HEK293 (cell line): ENCODE results near the gene ANKRD11.
"Not testable (repeated sequence)": the region's sequence is repeated elsewhere in the genome, so short reads cannot be mapped to it uniquely, and the experiment has no call there.

Source experiments
- CTCF ChIA-PET: fragments of 350-600 bp; formaldehyde crosslinking; extraction: SDS; loops from one replicate; lab custom pipeline; 2021; ENCODE audit warnings: antibody characterized with exemption; lab: Yijun Ruan, JAX
- POLR2A ChIA-PET: fragments of 300-600 bp; formaldehyde crosslinking; extraction: SDS; loops from one replicate; lab custom pipeline; 2020; ENCODE audit warnings: antibody characterized with exemption, inconsistent platforms; lab: Yijun Ruan, JAX
- H3K27ac ChIP-seq: fragments of 200-500 bp; sonication (Bioruptor generic); 2 replicates; pipeline ENCODE4 v1.5.1; 2014; ENCODE audit warnings: low read depth, low read length, control low read depth, inconsistent platforms; ENCODE audit errors: extremely low read depth
- H3K36me3 ChIP-seq, 2 experiments: fragments of 200-500 bp in 1 of 2; sonication (Bioruptor generic) in 1 of 2; 1 replicate in 1 of 2; 2 replicates in 1 of 2; pipeline ENCODE4 v1.5.1; 2014 to 2017; ENCODE audit warnings: inconsistent platforms in 2 of 2, low read length in 2 of 2; ENCODE audit not compliant: control insufficient read depth in 2 of 2, insufficient read depth in 1 of 2
- H3K4me1 ChIP-seq: fragments of 200-500 bp; sonication (Bioruptor generic); 2 replicates; pipeline ENCODE4 v1.5.1; 2014; ENCODE audit warnings: mild to moderate bottlenecking, low read length, inconsistent platforms; ENCODE audit not compliant: control insufficient read depth, insufficient read depth
- H3K4me3 ChIP-seq: 2 replicates; pipeline ENCODE4 v1.5.1; 2011; ENCODE audit warnings: low read depth, mild to moderate bottlenecking, control low read depth, low read length, moderate library complexity
- H3K9me3 ChIP-seq: fragments of 200-500 bp; sonication (Bioruptor generic); 2 replicates; pipeline ENCODE4 v1.5.1; 2014; ENCODE audit warnings: low read depth, low read length, inconsistent platforms; ENCODE audit not compliant: control insufficient read depth, insufficient read depth
- BCL11A ChIP-seq: fragments of 450-650 bp; formaldehyde crosslinking; IDR thresholded peaks from 2 replicates; pipeline ENCODE4 v1.5.1; 2016; ENCODE audit warnings: low read depth, missing biosample characterization, missing genetic modification characterization
- FEZF1 ChIP-seq: fragments of 450-650 bp; formaldehyde crosslinking; IDR thresholded peaks from 2 replicates; pipeline ENCODE4 v1.5.1; 2016; ENCODE audit warnings: missing biosample characterization, missing genetic modification characterization
- ZBTB6 ChIP-seq: fragments of 450-650 bp; formaldehyde crosslinking; IDR thresholded peaks from 2 replicates; pipeline ENCODE4 v1.5.1; 2017; ENCODE audit warnings: missing biosample characterization, missing genetic modification characterization
- ZNF112 ChIP-seq: fragments of 450-650 bp; formaldehyde crosslinking; IDR thresholded peaks from 2 replicates; pipeline ENCODE4 v1.5.0; 2017; ENCODE audit warnings: missing biosample characterization, missing genetic modification characterization
- ZNF350 ChIP-seq: fragments of 450-650 bp; formaldehyde crosslinking; IDR thresholded peaks from 2 replicates; pipeline ENCODE4 v1.5.0; 2017; ENCODE audit warnings: missing biosample characterization, mild to moderate bottlenecking, missing genetic modification characterization
- ZNF449 ChIP-seq: fragments of 450-650 bp; formaldehyde crosslinking; IDR thresholded peaks from 2 replicates; pipeline ENCODE4 v1.5.1; 2017; ENCODE audit warnings: missing biosample characterization, mild to moderate bottlenecking, missing genetic modification characterization, moderate library complexity
- ZNF530 ChIP-seq: fragments of 450-650 bp; formaldehyde crosslinking; IDR thresholded peaks from 2 replicates; pipeline ENCODE4 v1.5.1; 2016; ENCODE audit warnings: low read depth, missing biosample characterization, missing genetic modification characterization
- ZNF626 ChIP-seq: fragments of 450-650 bp; sonication (Bioruptor Pico); formaldehyde crosslinking; IDR thresholded peaks from 2 replicates; pipeline ENCODE4 v1.5.1; 2018; ENCODE audit warnings: missing biosample characterization, missing genetic modification characterization, inconsistent platforms
- ZNF792 ChIP-seq: fragments of 450-650 bp; formaldehyde crosslinking; IDR thresholded peaks from 2 replicates; pipeline ENCODE4 v1.5.1; 2016; ENCODE audit warnings: missing biosample characterization, missing genetic modification characterization
- ZNF830 ChIP-seq: fragments of 450-650 bp; IDR thresholded peaks from 2 replicates; pipeline ENCODE4 v1.5.0; 2018; ENCODE audit warnings: missing biosample characterization, missing genetic modification characterization, low read depth, mild to moderate bottlenecking, moderate library complexity
- TF ChIP-seq, protein P1 (sequence below): IDR thresholded peaks from 2 replicates; pipeline ENCODE4 v1.6.1; 2011; ENCODE audit warnings: mild to moderate bottlenecking, low read depth, low read length, borderline replicate concordance
- TF ChIP-seq, protein P2 (sequence below): fragments of 450-650 bp; formaldehyde crosslinking; IDR thresholded peaks from 2 replicates; pipeline ENCODE4 v1.5.1; 2017; ENCODE audit warnings: missing biosample characterization, missing genetic modification characterization

Gene ANKRD11

GRCh38 chr16:89393738-89394406 lies 96.5 kb downstream of the ANKRD11 start:
- Histone ChIP-seq H3K36me3 (peaks cover 0 to 13% of the 10 kb centered on the region in 2 experiments; a peak in 1 of 3 replicates), H3K4me3 (no peak overlapping the region), H3K9me3 (no peaks in the 10 kb centered on the region), H3K27ac (no peak overlapping the region), H3K4me1 (peaks cover 10% of the 10 kb centered on the region)
- ChIA-PET POLR2A (no interaction called here), CTCF (interaction anchor here (2.2 kb wide), 1 partner anchor 105 kb away, joined by 5 read pairs; no protein-coding TSS in a partner anchor)
- TF ChIP-seq ZNF350 (tag by site-specific recombination) (no peak), ZBTB6 (tag by site-specific recombination) (no peak), ZNF830 (no peak), ZNF792 (tag by site-specific recombination) (no peak), ZNF626 (no peak), BCL11A (no peak)
- TF ChIP-seq, protein P1, sequence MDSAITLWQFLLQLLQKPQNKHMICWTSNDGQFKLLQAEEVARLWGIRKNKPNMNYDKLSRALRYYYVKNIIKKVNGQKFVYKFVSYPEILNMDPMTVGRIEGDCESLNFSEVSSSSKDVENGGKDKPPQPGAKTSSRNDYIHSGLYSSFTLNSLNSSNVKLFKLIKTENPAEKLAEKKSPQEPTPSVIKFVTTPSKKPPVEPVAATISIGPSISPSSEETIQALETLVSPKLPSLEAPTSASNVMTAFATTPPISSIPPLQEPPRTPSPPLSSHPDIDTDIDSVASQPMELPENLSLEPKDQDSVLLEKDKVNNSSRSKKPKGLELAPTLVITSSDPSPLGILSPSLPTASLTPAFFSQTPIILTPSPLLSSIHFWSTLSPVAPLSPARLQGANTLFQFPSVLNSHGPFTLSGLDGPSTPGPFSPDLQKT, result no peak
- TF ChIP-seq, protein P2, sequence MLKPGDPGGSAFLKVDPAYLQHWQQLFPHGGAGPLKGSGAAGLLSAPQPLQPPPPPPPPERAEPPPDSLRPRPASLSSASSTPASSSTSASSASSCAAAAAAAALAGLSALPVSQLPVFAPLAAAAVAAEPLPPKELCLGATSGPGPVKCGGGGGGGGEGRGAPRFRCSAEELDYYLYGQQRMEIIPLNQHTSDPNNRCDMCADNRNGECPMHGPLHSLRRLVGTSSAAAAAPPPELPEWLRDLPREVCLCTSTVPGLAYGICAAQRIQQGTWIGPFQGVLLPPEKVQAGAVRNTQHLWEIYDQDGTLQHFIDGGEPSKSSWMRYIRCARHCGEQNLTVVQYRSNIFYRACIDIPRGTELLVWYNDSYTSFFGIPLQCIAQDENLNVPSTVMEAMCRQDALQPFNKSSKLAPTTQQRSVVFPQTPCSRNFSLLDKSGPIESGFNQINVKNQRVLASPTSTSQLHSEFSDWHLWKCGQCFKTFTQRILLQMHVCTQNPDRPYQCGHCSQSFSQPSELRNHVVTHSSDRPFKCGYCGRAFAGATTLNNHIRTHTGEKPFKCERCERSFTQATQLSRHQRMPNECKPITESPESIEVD, result no peak

GRCh38 chr16:89392881-89393737 lies 97.3 kb downstream of the ANKRD11 start:
- POLR2A ChIA-PET, result interaction anchor here (0.6 kb wide), 1 partner anchor 97 kb away, joined by 3 read pairs; no protein-coding TSS in a partner anchor
- no peaks in the 10 kb centered on the region for H3K9me3 ChIP-seq
- H3K4me1 ChIP-seq, result peaks cover 10% of the 10 kb centered on the region
- H3K4me3 ChIP-seq, result no peak overlapping the region
- H3K27ac ChIP-seq, result no peak overlapping the region
- CTCF ChIA-PET, result interaction anchor here (2.2 kb wide), 1 partner anchor 104 kb away, joined by 5 read pairs; no protein-coding TSS in a partner anchor
- TF ChIP-seq ZNF530 (tag by site-specific recombination), result no peak
- no peak for TF ChIP-seq FEZF1 (tag by site-specific recombination)
- no peak for TF ChIP-seq ZNF449
- no peak for TF ChIP-seq ZNF112 (tag by site-specific recombination)
- H3K36me3 ChIP-seq, result peaks cover 0 to 13% of the 10 kb centered on the region in 2 experiments; a peak in 1 of 3 replicates

DNA sequence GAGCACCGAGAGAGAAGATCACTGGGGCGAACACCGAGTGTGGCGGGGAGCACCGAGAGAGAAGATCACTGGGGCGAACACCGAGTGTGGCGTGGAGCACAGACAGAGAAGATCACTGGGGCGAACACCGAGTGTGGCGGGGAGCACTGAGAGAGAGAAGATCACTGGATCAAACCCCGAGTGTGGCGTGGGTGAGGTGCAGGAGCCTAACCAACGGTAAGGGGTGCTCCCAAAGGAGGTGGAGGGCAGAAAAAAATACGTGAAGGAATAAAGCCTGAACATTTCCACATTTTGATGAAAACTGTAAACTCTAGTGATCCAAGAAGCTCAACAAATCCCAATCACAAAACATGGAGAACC lies 100.2 kb downstream of the ANKRD11 start:
- POLR2A ChIA-PET, H3K4me3 ChIP-seq, H3K9me3 ChIP-seq, H3K27ac ChIP-seq, H3K36me3 ChIP-seq, CTCF ChIA-PET, H3K4me1 ChIP-seq: not testable (repeated sequence)

GRCh38 chr16:89389504-89390223 lies 100.7 kb downstream of the ANKRD11 start:
- H3K36me3 ChIP-seq, H3K4me1 ChIP-seq, CTCF ChIA-PET, H3K9me3 ChIP-seq, H3K4me3 ChIP-seq, H3K27ac ChIP-seq: not testable (repeated sequence)
- POLR2A ChIA-PET, result interaction anchor here (0.9 kb wide), 1 partner anchor 93 kb away, joined by 4 read pairs; no protein-coding TSS in a partner anchor
